Stimulated activated CD8-positive, alpha-beta memory T cell treated with anti-CD3 and anti-CD28 coated beads, Interleukin-4, amount 100 ng/mL, for 1 hour (primary cell): ENCODE results near the gene VAPB.

Experiments used
- DNase-seq, 2 donors: peaks; one replicate each; pipeline ENCODE4 v3.0.0-alpha.2; 2020; ENCODE audit warnings: low read depth in 2 of 2, low spot score in 1 of 2

The VAPB gene

DNA sequence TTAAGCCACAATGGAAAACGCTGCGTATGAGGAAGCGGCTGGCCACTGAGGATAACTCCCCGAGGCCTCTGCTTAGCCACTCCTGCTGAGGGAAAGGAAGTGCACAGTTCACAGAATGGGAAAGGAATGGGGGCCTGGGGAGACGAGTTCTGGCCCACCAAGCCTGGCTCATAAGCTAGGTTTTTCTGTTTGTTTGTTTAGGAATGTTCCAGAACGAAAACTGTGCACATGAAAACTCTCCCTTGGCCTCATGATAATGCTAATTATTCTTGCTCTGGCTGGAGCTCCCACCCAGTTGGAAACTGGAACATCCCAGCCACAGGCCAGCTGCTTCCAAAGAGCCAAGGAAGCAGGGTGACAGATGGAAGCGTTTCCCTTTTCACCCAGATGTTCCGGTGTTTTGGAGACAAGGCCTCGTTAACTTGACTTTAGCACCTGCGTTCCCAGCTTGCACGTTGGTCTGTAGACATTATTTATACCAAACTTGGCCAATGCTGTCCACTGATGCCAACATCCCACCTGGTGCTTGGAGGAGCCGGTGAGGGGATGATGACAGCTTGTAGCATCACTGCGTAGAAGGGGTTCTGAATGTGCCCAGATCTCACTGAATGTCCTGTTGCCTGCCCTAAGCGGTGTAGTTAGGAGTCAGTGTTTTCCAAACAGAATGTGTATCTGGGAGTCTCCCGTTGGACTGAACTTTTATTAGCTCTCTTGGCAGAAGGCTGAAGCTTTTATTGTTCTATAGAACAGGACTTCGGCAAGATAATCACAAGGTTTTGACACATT lies 91.7 kb downstream of the VAPB start:
- DNase-seq: no peak

DNA sequence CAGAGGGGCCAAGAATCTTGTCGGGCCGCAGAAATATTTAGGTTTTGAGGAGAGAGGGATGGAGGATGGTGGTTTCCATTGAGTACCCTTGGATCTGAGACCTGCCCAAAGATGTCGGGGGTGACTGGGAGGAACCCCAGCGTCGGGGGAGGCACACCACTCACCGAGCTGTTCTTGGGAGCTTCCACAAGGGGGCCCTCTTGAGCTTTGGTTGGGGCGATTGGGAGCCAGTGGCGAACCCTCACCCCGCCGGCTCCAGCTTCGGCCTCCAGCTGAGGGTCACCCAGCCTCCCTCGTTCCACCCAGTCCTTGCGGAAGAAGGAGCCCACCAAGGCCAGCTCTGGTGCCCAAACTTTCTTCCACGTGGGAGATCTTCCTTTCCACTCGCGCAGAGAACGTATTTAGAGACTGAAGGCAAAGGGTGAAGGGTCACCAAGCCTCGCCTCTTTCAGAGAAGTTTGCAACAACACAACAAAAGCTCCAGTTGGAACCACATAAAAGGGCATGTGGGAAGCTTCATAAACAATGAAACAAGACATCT lies 92.5 kb downstream of the VAPB start:
- DNase-seq: peak in 1 of 2 donors; percentile 26

DNA sequence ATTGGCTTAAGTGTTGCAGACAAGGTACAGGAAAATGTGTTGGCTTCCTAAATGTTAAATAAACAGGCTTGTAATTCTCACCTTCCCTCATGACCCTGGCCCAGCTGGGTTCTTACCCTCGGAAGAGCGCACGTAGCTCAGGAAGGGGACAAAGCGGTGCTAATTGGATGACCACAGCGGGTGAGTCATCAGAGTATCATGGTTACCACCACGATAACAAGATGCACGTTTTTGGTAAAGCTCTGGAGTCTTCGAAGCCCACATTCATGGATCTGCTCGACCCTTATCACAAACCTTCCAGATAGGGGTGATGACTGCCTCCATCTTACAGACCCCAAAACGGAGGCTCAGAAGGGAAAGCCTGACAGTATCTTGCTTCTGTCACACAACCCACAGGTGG lies 93.4 kb downstream of the VAPB start:
- DNase-seq: no peak

DNA sequence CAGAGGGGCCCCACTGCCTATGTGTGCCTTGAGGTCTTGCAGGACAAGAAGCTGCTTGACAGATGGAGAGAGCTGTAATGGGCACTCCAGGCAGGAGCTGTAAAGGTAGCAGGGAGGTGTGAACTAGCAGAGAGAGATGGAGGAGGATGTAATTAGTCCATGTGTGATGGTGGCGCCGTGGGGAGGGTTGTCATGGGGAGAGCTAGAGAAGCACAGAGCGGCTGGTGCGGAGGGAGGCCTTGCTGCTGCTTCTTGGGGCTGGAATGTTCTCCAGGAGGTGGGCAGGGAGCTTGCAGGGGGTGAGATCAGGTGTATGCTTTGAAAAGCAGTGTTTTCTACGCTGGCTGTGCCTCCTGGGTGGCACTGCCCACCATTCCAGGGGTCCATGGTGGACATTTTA lies 94.0 kb downstream of the VAPB start:
- no peak for DNase-seq

DNA sequence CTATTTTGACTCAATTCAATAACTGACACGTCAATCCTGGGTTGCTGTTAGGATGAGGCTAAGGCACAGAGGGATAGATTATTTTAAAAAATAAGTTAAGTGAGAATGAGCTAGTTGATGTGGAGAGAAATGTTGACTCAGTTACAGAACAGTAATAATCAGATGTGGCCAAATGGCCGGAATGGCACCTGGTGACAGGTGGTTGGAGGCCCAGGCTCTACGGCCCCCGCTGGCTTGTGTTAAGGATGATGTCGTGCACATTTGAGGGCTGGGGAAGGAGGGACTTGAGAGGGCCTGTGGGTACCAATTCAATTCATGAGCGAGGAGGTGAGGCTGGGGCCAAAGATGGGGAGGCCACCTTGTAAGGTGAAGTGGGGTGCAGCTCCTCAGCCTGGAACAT lies 94.4 kb downstream of the VAPB start:
- no peak for DNase-seq

DNA sequence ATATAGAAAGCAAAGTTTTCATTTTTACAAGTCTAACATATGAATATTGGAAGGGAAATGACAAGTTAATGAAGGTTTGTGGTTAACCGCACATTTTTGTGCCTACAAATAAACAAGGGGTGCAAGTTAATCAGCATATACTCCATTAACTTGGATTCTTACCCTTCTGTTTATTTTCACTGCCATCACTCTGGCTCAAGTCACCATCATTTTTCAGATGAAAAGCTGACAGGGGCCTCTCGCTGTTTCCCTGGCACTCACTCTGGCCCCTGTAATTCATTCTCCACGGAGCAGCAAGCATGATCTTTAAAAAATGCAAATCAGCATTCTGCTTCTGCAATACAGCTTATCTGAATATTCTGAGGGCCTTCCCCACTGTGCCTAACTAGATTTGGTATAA lies 96.4 kb downstream of the VAPB start:
- no peak for DNase-seq

DNA sequence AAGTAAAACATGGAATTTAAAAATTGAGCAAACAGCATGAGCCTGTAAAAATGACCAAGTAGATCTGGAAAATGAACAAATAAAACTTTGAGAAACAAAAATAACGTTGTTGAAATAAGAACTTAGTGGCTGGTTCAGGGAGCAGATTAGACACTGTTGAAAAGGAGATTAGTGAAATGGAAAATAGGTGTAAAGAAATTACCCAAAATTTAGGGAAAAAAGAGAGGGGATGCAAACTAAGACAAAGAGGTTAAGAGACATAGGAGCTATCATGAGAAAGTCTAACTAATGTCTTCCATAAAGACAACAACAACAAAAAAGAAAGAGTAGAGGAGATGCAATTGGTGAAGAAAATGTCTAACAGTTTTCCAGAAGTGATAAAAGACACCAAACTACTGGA lies 97.2 kb downstream of the VAPB start:
- DNase-seq: no peak

DNA sequence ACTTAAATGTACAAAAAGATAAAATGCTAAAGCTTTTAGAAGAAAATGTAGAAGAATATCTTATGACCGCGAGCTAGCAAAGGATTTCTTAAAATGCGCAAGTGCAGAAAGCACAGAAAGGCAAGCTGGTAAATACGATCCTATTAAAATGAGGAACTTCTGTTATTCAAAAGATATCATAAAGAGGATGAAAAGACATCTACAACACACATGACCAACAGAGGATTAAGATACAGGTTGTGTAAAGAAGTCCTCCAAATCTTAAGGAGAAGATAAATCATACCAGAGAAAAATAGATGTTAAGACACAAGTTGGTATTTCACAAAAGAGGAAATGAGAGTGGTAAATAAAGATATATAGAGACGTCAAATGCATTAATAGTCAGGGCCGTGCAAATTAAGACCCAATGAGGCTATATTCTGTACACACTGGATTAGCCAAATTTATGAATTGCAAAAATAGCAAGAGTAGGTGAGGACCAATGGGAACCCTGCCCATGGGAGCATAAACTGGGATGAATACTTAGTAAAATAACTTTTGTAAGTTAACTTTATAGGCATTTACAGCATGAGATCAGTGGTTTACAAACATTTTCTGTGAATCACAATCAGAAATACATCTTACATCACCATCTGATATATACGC lies 103.2 kb downstream of the VAPB start:
- no peak for DNase-seq

DNA sequence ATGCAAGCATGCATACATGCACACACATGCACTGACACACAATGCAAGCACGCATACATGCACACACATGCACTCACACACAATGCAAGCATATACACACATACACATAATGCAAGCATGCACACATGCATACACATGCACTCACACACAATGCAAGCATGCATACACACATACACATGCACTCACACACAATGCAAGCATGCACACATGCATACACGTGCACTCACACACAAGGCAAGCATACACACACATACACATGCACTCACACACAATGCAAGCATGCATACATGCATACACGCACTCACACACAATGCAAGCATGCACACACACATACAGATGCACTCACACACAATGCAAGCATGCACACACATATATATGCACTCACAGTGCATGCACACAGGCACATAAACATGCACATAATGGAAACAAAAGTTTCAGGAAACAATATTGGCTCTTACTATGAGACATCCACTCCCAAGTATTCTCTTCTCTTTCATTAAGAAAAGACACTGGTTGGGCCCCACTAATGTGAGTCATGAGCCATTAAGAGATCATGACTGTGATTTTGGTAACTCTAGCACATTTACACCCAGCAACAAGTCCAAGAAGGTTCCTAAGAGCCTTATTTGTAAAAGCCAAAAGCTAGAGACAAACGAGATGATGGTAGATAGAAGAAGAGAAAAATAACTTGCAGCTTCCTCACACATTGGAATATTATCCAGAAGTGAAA lies 103.9 kb downstream of the VAPB start:
- DNase-seq: no peak

DNA sequence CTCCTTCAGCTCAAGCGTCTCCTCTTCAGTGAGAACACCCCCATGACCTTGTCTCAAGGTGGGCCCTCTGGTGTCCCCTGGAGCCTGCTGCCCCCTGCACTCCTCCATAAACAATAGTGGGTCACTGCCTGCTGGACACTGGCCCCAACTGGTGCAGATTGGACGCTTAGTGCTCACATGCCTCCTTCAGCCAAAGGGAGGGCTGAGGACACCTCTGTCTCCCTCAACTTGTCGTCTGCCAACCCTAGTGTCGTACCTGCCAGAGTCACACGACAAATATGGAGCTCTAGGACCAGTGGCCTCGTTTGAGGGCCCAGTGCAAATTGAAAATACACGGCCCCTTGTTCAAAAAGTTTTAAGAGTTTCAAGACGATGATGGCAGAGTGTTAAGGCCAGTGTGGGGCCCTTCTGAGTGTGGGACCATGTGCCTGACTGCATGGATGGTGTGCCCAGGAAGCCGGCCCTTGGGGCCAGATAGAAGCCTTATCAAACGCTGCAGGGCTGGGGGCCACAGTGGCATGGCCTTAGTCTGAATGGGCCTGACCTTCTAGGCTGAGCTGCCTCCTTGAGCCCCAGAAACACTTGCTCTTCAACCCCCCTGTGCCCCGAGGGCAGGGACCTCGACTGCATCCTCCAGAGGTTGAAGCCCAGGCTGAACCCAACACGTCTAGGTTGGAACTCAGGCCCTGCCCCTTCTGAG lies 106.0 kb downstream of the VAPB start:
- no peak for DNase-seq

DNA sequence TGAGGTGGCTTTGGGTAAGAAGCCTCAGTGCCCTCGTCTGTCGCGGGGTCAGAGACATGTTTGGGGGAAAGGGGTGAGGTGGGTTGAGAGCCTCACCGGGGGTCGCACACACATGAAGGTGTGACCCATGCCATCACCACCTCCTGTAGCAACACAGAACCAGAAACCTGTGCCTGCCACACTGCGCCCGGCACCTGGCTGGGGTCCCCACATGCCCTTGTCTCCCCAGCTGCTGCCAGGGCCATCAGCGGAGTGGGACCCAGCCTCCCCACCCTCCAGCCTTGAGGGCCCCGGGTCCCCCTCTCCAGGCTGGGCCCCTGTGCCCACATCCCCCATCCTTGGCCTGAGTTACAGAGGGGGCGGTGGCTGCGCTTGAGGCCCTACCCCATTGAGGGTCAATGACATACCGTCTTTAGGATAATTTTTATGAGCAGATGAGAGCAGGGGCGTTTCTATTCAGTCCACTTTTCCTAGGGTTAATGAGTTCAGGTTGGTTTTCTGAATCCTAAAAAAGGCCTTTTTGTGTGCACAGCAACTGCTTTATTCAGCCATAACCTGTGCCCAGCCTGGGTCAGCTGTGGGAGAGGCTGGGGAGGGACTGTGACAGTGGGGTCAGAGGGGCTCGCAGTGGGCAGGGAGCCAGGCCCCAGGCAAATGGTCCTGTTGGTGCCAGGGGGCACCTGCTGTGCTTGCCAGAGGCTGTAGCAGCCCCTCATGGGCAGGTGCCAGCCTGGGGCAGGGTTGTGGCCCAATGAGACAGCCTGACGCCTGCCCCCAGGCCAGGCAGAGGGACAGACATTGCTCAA lies 106.8 kb downstream of the VAPB start:
- no peak for DNase-seq

DNA sequence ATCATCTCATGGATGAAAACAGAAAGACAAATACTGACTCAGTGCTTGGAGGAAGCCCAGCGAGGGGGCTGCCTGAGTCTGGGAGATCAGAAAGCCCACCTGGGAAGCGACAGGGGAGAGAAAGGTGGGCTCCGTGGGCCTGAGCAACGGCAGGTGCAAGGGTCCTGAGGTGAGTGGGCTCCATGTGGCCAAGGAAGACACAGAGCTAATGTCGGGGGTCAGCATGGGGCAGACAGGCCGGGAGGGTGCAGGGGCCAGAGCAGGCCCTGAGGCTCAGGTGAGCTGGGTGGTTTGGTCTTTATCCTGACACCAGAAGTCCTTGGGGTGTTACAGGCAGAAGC lies 107.4 kb downstream of the VAPB start:
- no peak for DNase-seq

DNA sequence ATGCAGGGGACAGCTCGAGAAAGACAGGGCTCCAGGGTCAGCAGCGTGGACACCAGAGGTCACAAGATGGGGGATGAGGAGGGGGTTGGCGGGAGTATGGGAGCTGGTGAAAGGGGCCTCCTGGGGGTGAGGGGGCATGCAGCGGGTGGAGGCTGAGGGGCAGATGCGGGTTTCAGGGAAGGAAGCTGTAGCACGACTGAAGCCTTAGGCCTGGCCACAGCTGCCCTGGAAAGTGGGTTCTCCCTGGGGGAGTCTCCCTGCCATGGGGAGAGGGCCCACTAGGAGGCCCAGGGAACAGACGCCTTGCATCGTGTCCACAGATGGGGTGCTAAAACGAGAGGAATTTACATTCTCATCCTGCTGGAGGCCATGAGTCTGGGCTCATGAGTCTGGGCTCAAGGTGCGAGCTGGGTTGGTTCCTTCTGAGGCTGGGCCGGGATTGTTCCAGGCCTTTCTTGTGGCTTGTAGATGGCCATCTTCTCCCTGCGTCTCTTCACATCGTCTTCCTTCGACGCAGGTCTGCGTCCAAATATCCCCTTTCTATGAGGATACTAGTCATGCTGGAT lies 108.1 kb downstream of the VAPB start:
- DNase-seq: no peak

DNA sequence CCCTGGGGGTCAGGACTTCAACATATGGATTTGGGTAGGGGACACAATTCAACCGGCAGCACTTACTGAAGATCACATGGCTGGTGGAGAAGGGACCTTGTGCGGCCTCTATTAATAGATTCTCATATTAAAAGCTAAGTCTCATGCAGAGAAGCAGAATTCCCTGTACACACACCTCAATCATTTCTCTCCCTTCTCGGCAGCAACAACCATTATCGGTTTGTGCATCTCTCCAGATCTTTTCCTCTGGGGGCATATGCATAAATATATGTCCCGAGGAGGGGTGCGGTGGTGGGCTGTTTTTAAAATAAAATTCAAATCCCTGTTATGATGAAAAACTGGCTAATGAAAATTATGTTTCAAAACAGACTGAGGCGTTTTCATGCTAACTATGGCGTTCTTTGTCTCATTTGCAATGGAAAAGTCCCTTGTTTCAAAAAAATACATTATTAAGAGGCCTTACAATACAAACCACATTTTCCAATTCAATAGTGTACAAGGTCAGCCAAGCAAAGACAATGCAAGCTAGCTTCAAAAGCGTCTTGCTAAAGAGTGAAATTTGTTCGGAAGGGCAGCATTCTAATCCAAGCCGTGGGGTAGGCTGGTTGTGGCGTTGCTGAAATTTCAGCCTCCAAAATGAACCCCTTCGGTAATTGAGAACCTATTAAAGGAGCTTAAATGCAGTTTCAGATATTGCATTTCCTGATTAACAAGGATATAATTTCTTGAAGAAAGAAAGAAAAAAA lies 108.9 kb downstream of the VAPB start:
- no peak for DNase-seq

DNA sequence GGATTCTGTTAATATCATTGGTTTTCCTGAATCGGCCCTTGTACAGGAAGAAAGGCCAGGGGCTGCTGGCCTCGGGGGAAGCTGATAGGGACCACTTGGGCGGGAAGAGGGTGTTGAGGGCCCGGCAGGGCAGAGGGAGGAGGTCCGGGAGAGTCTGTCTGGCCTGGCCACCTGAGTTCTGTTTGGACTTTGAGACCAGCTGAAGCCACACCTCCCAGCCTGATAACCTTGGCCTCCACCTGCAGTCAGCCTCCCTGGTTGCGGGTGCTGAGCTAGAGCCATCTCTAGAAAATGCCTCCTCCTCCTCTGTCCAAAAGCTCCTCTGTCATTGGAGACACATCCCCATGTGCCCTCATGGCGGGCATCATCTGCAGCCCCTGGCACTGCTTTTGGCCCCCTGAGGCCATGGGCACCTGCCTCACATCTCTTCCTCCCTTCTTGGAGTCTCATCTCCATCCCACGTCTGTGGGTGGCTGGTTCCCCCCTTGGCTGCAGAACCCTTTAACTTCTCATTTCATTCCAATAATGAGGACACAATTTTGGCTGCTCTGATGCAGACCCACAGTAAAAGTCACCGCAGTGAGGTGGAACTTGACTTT lies 109.5 kb downstream of the VAPB start:
- DNase-seq: no peak

DNA sequence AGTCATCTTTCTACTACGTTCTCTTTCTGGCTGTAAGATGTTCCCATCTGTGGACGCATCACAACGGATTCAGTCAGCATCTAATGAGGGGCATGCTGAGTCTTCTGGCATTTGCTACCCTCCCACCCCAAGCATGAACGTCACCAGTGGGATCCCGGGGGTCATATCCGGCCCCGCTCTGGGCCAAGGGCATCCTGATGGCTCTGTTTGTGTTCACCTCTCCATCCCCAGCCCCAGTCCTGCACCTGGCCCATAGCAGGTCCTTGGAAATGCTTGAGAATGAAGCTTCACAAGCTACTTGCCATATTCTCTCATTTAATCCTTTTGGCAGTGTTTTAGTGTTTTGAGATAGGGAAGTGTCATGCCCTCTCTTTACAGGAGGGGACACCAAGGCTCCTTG lies 111.2 kb downstream of the VAPB start:
- no peak for DNase-seq
